HepG2 (cell line): Measurements from ENCODE around the gene SLC25A47. TPM values are rescaled to one million over a fixed set of nuclear protein-coding genes. Genes with fewer than 3 reads are reported as not detected.

Experiments used
- CENPT ChIP-seq: sonication (generic); formaldehyde crosslinking; IDR thresholded peaks from 2 replicates; pipeline ENCODE4 v1.8.0; 2022; ENCODE audit warnings: low read depth, mild to moderate bottlenecking, moderate library complexity, missing genetic modification reagents
- DNMT3B ChIP-seq: conservative IDR thresholded peaks from 2 replicates; pipeline ENCODE4 v1.6.1; 2016; ENCODE audit warnings: missing biosample characterization, control low read depth
- FOXK2 ChIP-seq: fragments of 450-650 bp; IDR thresholded peaks from 2 replicates; pipeline ENCODE4 v1.6.1; 2016
- IRF2 ChIP-seq: IDR thresholded peaks from 2 replicates; pipeline ENCODE4 v1.6.1; 2018; ENCODE audit warnings: missing genetic modification reagents, missing compliant biosample characterization
- SATB2 ChIP-seq: sonication (generic); formaldehyde crosslinking; IDR thresholded peaks from 2 replicates; pipeline ENCODE4 v1.5.0; 2020; ENCODE audit warnings: missing genetic modification reagents
- SMC3 ChIP-seq: IDR thresholded peaks from 2 replicates; pipeline ENCODE4 v1.6.1; 2011; ENCODE audit warnings: low read length, improper control_type of control experiment
- TOE1 ChIP-seq: sonication (generic); formaldehyde crosslinking; IDR thresholded peaks from 2 replicates; pipeline ENCODE4 v1.4.0; 2020; ENCODE audit warnings: mild to moderate bottlenecking, missing genetic modification reagents
- ZNF282 ChIP-seq: fragments of 450-650 bp; IDR thresholded peaks from 2 replicates; pipeline ENCODE4 v1.6.1; 2018; ENCODE audit not compliant: partially characterized antibody
- ZNF746 ChIP-seq: sonication (generic); formaldehyde crosslinking; IDR thresholded peaks from 2 replicates; pipeline ENCODE4 v1.8.0; 2022; ENCODE audit warnings: mild to moderate bottlenecking, missing genetic modification reagents
- ZNF773 ChIP-seq: sonication (generic); formaldehyde crosslinking; IDR thresholded peaks from 2 replicates; pipeline ENCODE4 v1.4.0; 2020; ENCODE audit warnings: missing genetic modification reagents, borderline replicate concordance
- ZSCAN31 ChIP-seq: sonication (generic); formaldehyde crosslinking; IDR thresholded peaks from 2 replicates; pipeline ENCODE4 v1.5.0; 2020; ENCODE audit warnings: low read depth, mild to moderate bottlenecking, missing genetic modification reagents
- polyA plus RNA-seq, 8 experiments: library from polyadenylated mRNA; depleted of rRNA in 3 of 8; stranded (reverse) in 7 of 8; unstranded in 1 of 8; fragments of >200 nt; fragmentation: Illumina TruSeq in 4 of 8; extraction: Trizol in 4 of 8; gene quantifications; 2 replicates each; pipeline versions ENCODE4 v1.2.1 to v1.2.3, GENCODE V29; 2011 to 2016; ENCODE audit warnings: low read depth in 4 of 8, missing spikeins in 1 of 8, mixed read lengths in 1 of 8; ENCODE audit not compliant: insufficient read depth in 1 of 8
- total RNA-seq, 5 experiments: library from RNA; depleted of rRNA; stranded (reverse); fragments of >200 nt; fragmentation: Illumina TruSeq; extraction: Trizol; gene quantifications; 2 replicates each; pipeline ENCODE4 v1.2.3, GENCODE V29; 2016; ENCODE audit warnings: low read depth in 1 of 5
- TF ChIP-seq, protein P1 (sequence below): sonication (generic); formaldehyde crosslinking; IDR thresholded peaks from 2 replicates; pipeline ENCODE4 v1.4.0; 2020; ENCODE audit warnings: missing genetic modification reagents, borderline replicate concordance
- TF ChIP-seq, protein P2 (sequence below): sonication (generic); formaldehyde crosslinking; IDR thresholded peaks from 2 replicates; pipeline ENCODE4 v1.5.1; 2020; ENCODE audit warnings: mild to moderate bottlenecking, missing genetic modification reagents, borderline replicate concordance
- TF ChIP-seq, protein P3 (sequence below): fragments of 450-650 bp; IDR thresholded peaks from 2 replicates; pipeline ENCODE4 v1.6.1; 2017
- TF ChIP-seq, protein P4 (sequence below): sonication (generic); formaldehyde crosslinking; IDR thresholded peaks from 2 replicates; pipeline ENCODE4 v1.8.0; 2023; ENCODE audit warnings: mild to moderate bottlenecking, missing genetic modification reagents

Gene SLC25A47
- total and polyA plus RNA-seq, 2 of the 13 experiments (the other 11 are each of a cell fraction or from before 2014, with no cell fraction given): 1.0 to 1.7 TPM

DNA sequence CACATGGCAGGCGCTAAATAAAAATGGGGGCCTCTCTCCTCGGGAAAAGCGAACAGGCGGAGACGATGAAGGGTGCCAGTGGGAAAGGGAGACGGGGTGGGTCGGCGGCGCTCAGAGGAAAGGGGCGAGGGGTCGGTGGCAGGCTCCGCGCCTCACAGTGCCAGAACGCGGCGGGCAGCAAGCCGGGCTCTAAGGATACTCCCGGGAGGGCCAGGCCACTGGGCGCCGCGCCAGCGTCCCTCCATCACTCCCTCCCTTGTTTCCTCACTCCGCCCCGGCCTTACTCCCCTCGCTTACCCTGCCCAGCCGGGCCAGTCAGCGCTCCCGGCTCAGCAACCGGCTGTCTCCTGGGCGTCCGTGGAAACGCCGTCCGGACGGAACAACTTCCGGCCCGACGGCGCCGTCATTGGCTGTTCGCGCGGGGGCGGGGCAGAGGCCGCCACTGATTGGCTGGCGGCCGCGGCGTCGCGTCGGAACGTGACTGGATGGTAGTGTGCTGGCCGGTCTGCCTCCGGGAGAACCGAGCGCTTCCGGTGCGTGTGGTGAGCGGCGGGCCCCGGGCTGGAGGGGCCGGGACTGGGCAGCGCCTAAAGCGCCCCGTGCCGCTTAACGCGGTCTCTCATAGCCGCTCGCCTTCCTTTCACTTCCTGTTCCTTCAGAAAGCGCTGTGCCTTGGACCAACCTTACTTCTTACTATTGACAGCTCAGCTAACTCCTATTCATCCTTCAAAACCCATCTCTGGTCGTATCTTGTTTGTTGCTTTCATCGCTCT, 53.0 kb downstream of the SLC25A47 start, which contains the start of gene WDR25 (continued):
- TF ChIP-seq, protein P1, sequence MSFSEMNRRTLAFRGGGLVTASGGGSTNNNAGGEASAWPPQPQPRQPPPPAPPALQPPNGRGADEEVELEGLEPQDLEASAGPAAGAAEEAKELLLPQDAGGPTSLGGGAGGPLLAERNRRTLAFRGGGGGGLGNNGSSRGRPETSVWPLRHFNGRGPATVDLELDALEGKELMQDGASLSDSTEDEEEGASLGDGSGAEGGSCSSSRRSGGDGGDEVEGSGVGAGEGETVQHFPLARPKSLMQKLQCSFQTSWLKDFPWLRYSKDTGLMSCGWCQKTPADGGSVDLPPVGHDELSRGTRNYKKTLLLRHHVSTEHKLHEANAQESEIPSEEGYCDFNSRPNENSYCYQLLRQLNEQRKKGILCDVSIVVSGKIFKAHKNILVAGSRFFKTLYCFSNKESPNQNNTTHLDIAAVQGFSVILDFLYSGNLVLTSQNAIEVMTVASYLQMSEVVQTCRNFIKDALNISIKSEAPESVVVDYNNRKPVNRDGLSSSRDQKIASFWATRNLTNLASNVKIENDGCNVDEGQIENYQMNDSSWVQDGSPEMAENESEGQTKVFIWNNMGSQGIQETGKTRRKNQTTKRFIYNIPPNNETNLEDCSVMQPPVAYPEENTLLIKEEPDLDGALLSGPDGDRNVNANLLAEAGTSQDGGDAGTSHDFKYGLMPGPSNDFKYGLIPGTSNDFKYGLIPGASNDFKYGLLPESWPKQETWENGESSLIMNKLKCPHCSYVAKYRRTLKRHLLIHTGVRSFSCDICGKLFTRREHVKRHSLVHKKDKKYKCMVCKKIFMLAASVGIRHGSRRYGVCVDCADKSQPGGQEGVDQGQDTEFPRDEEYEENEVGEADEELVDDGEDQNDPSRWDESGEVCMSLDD (CRISPR knock-in tag): 0 out of 2 replicates have a peak, but pooled peaks have one; percentile 19
- TF ChIP-seq, protein P2, sequence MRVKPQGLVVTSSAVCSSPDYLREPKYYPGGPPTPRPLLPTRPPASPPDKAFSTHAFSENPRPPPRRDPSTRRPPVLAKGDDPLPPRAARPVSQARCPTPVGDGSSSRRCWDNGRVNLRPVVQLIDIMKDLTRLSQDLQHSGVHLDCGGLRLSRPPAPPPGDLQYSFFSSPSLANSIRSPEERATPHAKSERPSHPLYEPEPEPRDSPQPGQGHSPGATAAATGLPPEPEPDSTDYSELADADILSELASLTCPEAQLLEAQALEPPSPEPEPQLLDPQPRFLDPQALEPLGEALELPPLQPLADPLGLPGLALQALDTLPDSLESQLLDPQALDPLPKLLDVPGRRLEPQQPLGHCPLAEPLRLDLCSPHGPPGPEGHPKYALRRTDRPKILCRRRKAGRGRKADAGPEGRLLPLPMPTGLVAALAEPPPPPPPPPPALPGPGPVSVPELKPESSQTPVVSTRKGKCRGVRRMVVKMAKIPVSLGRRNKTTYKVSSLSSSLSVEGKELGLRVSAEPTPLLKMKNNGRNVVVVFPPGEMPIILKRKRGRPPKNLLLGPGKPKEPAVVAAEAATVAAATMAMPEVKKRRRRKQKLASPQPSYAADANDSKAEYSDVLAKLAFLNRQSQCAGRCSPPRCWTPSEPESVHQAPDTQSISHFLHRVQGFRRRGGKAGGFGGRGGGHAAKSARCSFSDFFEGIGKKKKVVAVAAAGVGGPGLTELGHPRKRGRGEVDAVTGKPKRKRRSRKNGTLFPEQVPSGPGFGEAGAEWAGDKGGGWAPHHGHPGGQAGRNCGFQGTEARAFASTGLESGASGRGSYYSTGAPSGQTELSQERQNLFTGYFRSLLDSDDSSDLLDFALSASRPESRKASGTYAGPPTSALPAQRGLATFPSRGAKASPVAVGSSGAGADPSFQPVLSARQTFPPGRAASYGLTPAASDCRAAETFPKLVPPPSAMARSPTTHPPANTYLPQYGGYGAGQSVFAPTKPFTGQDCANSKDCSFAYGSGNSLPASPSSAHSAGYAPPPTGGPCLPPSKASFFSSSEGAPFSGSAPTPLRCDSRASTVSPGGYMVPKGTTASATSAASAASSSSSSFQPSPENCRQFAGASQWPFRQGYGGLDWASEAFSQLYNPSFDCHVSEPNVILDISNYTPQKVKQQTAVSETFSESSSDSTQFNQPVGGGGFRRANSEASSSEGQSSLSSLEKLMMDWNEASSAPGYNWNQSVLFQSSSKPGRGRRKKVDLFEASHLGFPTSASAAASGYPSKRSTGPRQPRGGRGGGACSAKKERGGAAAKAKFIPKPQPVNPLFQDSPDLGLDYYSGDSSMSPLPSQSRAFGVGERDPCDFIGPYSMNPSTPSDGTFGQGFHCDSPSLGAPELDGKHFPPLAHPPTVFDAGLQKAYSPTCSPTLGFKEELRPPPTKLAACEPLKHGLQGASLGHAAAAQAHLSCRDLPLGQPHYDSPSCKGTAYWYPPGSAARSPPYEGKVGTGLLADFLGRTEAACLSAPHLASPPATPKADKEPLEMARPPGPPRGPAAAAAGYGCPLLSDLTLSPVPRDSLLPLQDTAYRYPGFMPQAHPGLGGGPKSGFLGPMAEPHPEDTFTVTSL (CRISPR knock-in tag): no peak; the same call in 1 of the 2 replicates
- peak; percentile 90 for TF ChIP-seq IRF2 (CRISPR knock-in tag)
- no peak for TF ChIP-seq ZNF282
- no peak for TF ChIP-seq CENPT (CRISPR knock-in tag)
- peak; percentile 17; the same call in 1 of the 2 replicates for TF ChIP-seq ZNF746 (CRISPR knock-in tag)
- TF ChIP-seq DNMT3B: no peak
- TF ChIP-seq, protein P3, sequence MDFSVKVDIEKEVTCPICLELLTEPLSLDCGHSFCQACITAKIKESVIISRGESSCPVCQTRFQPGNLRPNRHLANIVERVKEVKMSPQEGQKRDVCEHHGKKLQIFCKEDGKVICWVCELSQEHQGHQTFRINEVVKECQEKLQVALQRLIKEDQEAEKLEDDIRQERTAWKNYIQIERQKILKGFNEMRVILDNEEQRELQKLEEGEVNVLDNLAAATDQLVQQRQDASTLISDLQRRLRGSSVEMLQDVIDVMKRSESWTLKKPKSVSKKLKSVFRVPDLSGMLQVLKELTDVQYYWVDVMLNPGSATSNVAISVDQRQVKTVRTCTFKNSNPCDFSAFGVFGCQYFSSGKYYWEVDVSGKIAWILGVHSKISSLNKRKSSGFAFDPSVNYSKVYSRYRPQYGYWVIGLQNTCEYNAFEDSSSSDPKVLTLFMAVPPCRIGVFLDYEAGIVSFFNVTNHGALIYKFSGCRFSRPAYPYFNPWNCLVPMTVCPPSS: no peak
- peak; percentile 30; the same call in 1 of the 2 replicates for TF ChIP-seq FOXK2
- TF ChIP-seq SMC3: no peak
- peak; percentile 32; the same call in 1 of the 2 replicates for TF ChIP-seq ZNF773
- TF ChIP-seq, protein P4, sequence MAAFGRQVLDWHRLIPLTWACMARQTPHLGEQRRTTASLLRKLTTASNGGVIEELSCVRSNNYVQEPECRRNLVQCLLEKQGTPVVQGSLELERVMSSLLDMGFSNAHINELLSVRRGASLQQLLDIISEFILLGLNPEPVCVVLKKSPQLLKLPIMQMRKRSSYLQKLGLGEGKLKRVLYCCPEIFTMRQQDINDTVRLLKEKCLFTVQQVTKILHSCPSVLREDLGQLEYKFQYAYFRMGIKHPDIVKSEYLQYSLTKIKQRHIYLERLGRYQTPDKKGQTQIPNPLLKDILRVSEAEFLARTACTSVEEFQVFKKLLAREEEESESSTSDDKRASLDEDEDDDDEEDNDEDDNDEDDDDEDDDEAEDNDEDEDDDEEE (CRISPR knock-in tag): no peak
- no peak for TF ChIP-seq ZSCAN31 (CRISPR knock-in tag)
- TF ChIP-seq SATB2 (CRISPR knock-in tag): no peak
- TF ChIP-seq TOE1 (CRISPR knock-in tag): 0 out of 2 replicates have a peak, but pooled peaks have one; percentile 33
